Parathyroid adenoma (tissue), 2 donors: ENCODE measurements around the gene ZFYVE19.

Source experiments
- H2AFZ ChIP-seq: fragments of 300-600 bp; sonication (generic); one replicate; pipeline ENCODE4 v1.7.0; 2017; ENCODE audit warnings: antibody characterized with exemption, mild to moderate bottlenecking
- H3K27ac ChIP-seq: fragments of 300-600 bp; sonication (generic); one replicate; pipeline ENCODE4 v1.7.0; 2017
- H3K27me3 ChIP-seq: fragments of 300-600 bp; sonication (generic); one replicate; pipeline ENCODE4 v1.7.0; 2017; ENCODE audit warnings: low read length; ENCODE audit not compliant: control insufficient read depth, insufficient read depth
- H3K36me3 ChIP-seq: fragments of 300-600 bp; sonication (generic); one replicate; pipeline ENCODE4 v1.7.0; 2017; ENCODE audit warnings: low read length; ENCODE audit not compliant: control insufficient read depth, insufficient read depth
- H3K4me1 ChIP-seq: fragments of 300-600 bp; sonication (generic); one replicate; pipeline ENCODE4 v1.7.0; 2017; ENCODE audit warnings: control low read depth
- H3K4me2 ChIP-seq: fragments of 300-600 bp; sonication (generic); one replicate; pipeline ENCODE4 v1.7.0; 2017; ENCODE audit warnings: low read length
- H3K4me3 ChIP-seq: fragments of 300-600 bp; sonication (generic); one replicate; pipeline ENCODE4 v1.7.0; 2017; ENCODE audit warnings: low read depth, low read length
- H3K79me2 ChIP-seq: fragments of 300-600 bp; sonication (generic); one replicate; pipeline ENCODE4 v1.7.0; 2017; ENCODE audit warnings: control low read depth
- H3K9ac ChIP-seq: fragments of 300-600 bp; sonication (generic); one replicate; pipeline ENCODE4 v1.7.0; 2017; ENCODE audit warnings: mild to moderate bottlenecking
- H3K9me3 ChIP-seq: fragments of 300-600 bp; sonication (generic); one replicate; pipeline ENCODE4 v1.7.0; 2017; ENCODE audit warnings: low read length; ENCODE audit not compliant: control insufficient read depth
- CTCF ChIP-seq: fragments of 300-600 bp; sonication (generic); IDR thresholded peaks from one replicate; pipeline ENCODE4 v1.7.0; 2017; ENCODE audit warnings: antibody characterized with exemption, mild to moderate bottlenecking
- donor health status: primary hyperparathyroidism.

ZFYVE19 gene

GRCh38 chr15:40807028-40807887, at the start of gene ZFYVE19, which contains the start of gene DNAJC17:
TSS of gene ZFYVE19 (plus strand) at chr15:40807089. CDS start at chr15:40807590, 501 bp downstream.
TSS of gene DNAJC17 (minus strand) at chr15:40807473. CDS start at chr15:40807446, 27 bp downstream.
- Histone ChIP-seq H2AFZ (peak within 1 kb of the TSS; percentile 95), H3K4me3 (peak within 1 kb of the TSS; percentile 99), H3K4me1 (peaks cover 12% of the 10 kb centered on the region)

GRCh38 chr15:40759961-40760360, 46.9 kb upstream of the ZFYVE19 start:
- no peak for TF ChIP-seq CTCF
- no peaks in the 10 kb centered on the region for H3K36me3 ChIP-seq
- no peaks in the 10 kb centered on the region for H3K79me2 ChIP-seq
- peaks cover 5% of the 10 kb centered on the region for H3K4me1 ChIP-seq
- H3K9me3 ChIP-seq = no peaks in the 10 kb centered on the region
- no peak overlapping the region for H3K27ac ChIP-seq
- no peak overlapping the region for H3K9ac ChIP-seq
- no peak overlapping the region for H2AFZ ChIP-seq
- H3K4me3 ChIP-seq = no peak overlapping the region
- no peak overlapping the region for H3K4me2 ChIP-seq
- no peaks in the 10 kb centered on the region for H3K27me3 ChIP-seq

More at GRCh38 chr15:40807028-40807887, at the start of gene ZFYVE19, which contains the start of gene DNAJC17:
- peak within 1 kb of the TSS; percentile 90 for H3K27ac ChIP-seq
- peak within 1 kb of the TSS; percentile 83 for H3K4me2 ChIP-seq
- H3K36me3 ChIP-seq = no peaks in the 10 kb centered on the region
- H3K27me3 ChIP-seq = no peaks in the 10 kb centered on the region
- no peak for TF ChIP-seq CTCF
- H3K9me3 ChIP-seq = no peaks in the 10 kb centered on the region
- H3K9ac ChIP-seq = peak within 1 kb of the TSS; percentile 74
- peaks cover 6% of the 10 kb centered on the region for H3K79me2 ChIP-seq

GRCh38 chr15:40762919-40763800, 43.7 kb upstream of the ZFYVE19 start:
- Histone ChIP-seq H3K36me3 (no peaks in the 10 kb centered on the region), H3K9ac (no peak overlapping the region), H3K27me3 (no peaks in the 10 kb centered on the region), H3K4me2 (peak overlapping the region; percentile 76), H3K4me1 (peaks cover 3% of the 10 kb centered on the region), H3K79me2 (no peaks in the 10 kb centered on the region), H3K27ac (peak overlapping the region; percentile 56), H3K9me3 (no peaks in the 10 kb centered on the region), H3K4me3 (peak overlapping the region; percentile 46), H2AFZ (peak overlapping the region; percentile 85)
- no peak for TF ChIP-seq CTCF

- no peaks in the 10 kb centered on the region for H3K27me3 ChIP-seq
- H2AFZ ChIP-seq = peak within 1 kb of the TSS; percentile 85
- H3K36me3 ChIP-seq = no peaks in the 10 kb centered on the region
- TF ChIP-seq CTCF = no peak
- H3K9ac ChIP-seq = no peak within 1 kb of the TSS
- no peaks in the 10 kb centered on the region for H3K79me2 ChIP-seq
- no peaks in the 10 kb centered on the region for H3K9me3 ChIP-seq
- H3K4me2 ChIP-seq = peak within 1 kb of the TSS; percentile 76
- peak within 1 kb of the TSS; percentile 56 for H3K27ac ChIP-seq
- H3K4me3 ChIP-seq = peak within 1 kb of the TSS; percentile 46
- H3K4me1 ChIP-seq = peaks cover 3% of the 10 kb centered on the region
These were observed 42.9 kb upstream of the ZFYVE19 start, which contains the start of gene GCHFR for GRCh38 chr15:40763801-40764628. TSS of gene GCHFR (plus strand) at chr15:40764068. CDS start at chr15:40764181, 113 bp downstream.
